ENCODE measurements around the gene KRTAP19-8. TPM values are rescaled to one million over a fixed set of nuclear protein-coding genes. Genes with fewer than 3 reads are reported as not detected.

The KRTAP19-8 gene
- total RNA-seq, 1 donor = not detected

GRCh38 chr21:31014891-31015290 lies 23.4 kb downstream of the KRTAP19-8 start:
- no peak overlapping the region for H3K4me3 ChIP-seq (ENCODE audit: low read depth, low read length)
- no peak for DNase-seq (ENCODE audit: low read depth)
- TF ChIP-seq CTCF (IDR thresholded peaks at IDR 0.05; ENCODE audit: insufficient read depth, low read depth, low read length) = no peak

GRCh38 chr21:31012133-31013089 lies 25.9 kb downstream of the KRTAP19-8 start:
- H3K4me3 ChIP-seq (ENCODE audit: low read depth, low read length) = no peak overlapping the region
- no peak for TF ChIP-seq CTCF (IDR thresholded peaks at IDR 0.05; ENCODE audit: insufficient read depth, low read depth, low read length)
- DNase-seq (ENCODE audit: low read depth) = no peak

GRCh38 chr21:31011412-31011811 lies 26.9 kb downstream of the KRTAP19-8 start:
- no peak for DNase-seq (ENCODE audit: low read depth)
- TF ChIP-seq CTCF (IDR thresholded peaks at IDR 0.05; ENCODE audit: insufficient read depth, low read depth, low read length) = no peak
- no peak overlapping the region for H3K4me3 ChIP-seq (ENCODE audit: low read depth, low read length)

GRCh38 chr21:31008355-31008754 lies 29.9 kb downstream of the KRTAP19-8 start:
- H3K4me3 ChIP-seq (ENCODE audit: low read depth, low read length) = no peak overlapping the region
- TF ChIP-seq CTCF (IDR thresholded peaks at IDR 0.05; ENCODE audit: insufficient read depth, low read depth, low read length) = no peak
- DNase-seq (ENCODE audit: low read depth) = no peak

- H3K4me3 ChIP-seq (ENCODE audit: low read depth, low read length) = no peak overlapping the region
- DNase-seq (ENCODE audit: low read depth) = no peak
- no peak for TF ChIP-seq CTCF (IDR thresholded peaks at IDR 0.05; ENCODE audit: insufficient read depth, low read depth, low read length)
Measured at GRCh38 chr21:31005019-31005418, 33.3 kb downstream of the KRTAP19-8 start.

- DNase-seq (ENCODE audit: low read depth) = no peak
- no peak overlapping the region for H3K4me3 ChIP-seq (ENCODE audit: low read depth, low read length)
- TF ChIP-seq CTCF (IDR thresholded peaks at IDR 0.05; ENCODE audit: insufficient read depth, low read depth, low read length) = no peak
Measured at GRCh38 chr21:31003471-31003870, 34.8 kb downstream of the KRTAP19-8 start.
